Ishikawa (cell line): Measurements from ENCODE around the gene PLEK2.

Experiments
- REST ChIP-seq: IDR thresholded peaks from 2 replicates; pipeline ENCODE4 v1.6.1; 2012; ENCODE audit warnings: low read depth, mild to moderate bottlenecking
- TAF1 ChIP-seq: IDR thresholded peaks from 2 replicates; pipeline ENCODE4 v1.6.1; 2012; ENCODE audit warnings: low read depth, mild to moderate bottlenecking
- USF1 ChIP-seq: IDR thresholded peaks from 2 replicates; pipeline ENCODE4 v1.6.1; 2012

DNA sequence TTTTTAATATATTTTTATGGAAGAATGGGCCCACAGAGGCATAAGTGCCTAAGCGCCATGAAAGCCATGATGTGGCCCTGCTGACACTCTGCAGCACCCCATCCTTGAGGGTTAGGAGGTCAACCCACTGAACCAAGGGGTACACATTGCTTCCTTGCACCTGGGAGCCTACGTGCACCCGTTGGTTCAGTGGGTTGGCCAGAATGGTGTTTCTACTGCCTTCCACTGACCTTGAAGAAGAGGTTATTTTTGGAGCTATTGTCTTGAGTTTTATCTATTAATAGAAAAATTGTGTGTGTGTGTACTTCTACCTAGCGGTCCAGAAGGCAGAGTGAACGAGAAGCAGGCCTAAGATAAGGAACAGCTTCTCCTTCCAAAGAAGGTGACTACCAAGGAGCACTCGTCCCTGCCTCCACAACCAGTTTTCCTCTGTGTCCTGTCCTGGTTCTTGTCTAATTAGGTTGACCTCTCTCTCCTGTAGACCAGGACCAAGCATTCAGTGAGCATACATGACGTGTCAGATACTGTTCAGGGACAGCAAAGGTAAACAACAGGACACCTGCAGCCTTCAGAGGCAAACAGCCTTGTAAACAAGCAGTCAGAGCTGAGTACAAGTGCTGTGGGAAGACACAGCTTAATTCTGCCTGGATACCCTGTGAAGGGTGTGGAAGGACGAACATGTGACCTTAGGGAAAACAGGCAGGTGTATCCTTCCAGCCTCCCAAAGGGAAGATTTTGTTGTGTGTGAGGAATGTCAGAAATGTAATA, 30.4 kb upstream of the PLEK2 start:
- TF ChIP-seq TAF1 (no peak), REST (no peak), USF1 (no peak)
